CD8-positive, alpha-beta memory T cell (primary cell): ENCODE results near the gene NCOA1. TPM values are rescaled to one million over a fixed set of nuclear protein-coding genes. Genes with fewer than 3 reads are reported as not detected.
"Not testable (repeated sequence)": the region's sequence is repeated elsewhere in the genome, so short reads cannot be mapped to it uniquely, and the experiment has no call there.

Source experiments
- CTCF ChIA-PET: fragments of 350-600 bp; sonication (Branson Sonifier 250); formaldehyde crosslinking; loops from one replicate; lab custom pipeline; 2021; ENCODE audit warnings: antibody characterized with exemption; lab: Charles Lee
- POLR2A ChIA-PET: fragments of 350-600 bp; sonication (Branson Sonifier 250); formaldehyde crosslinking; loops from one replicate; lab custom pipeline; 2021; ENCODE audit warnings: antibody characterized with exemption; lab: Charles Lee
- DNase-seq, 5 donors: peaks; one replicate each; pipeline versions ENCODE4 v3.0.0 to v3.0.0-alpha.2; 2020 to 2022; ENCODE audit warnings: mixed read lengths in 1 of 5
- H3K27ac ChIP-seq: one replicate; pipeline ENCODE4 v1.7.0; 2013; ENCODE audit warnings: low read depth, mild to moderate bottlenecking, low read length, moderate library complexity
- H3K27me3 ChIP-seq: 2 replicates; pipeline ENCODE4 v1.7.0; 2013; ENCODE audit warnings: low read length, mild to moderate bottlenecking; ENCODE audit not compliant: insufficient read depth, poor library complexity, severe bottlenecking
- H3K36me3 ChIP-seq: 2 replicates; pipeline ENCODE4 v1.7.0; 2013; ENCODE audit warnings: mild to moderate bottlenecking, low read length, moderate library complexity; ENCODE audit not compliant: insufficient read depth
- H3K4me1 ChIP-seq: 2 replicates; pipeline ENCODE4 v1.7.0; 2013; ENCODE audit warnings: mild to moderate bottlenecking, low read length, moderate library complexity; ENCODE audit not compliant: insufficient read depth
- H3K4me3 ChIP-seq: 2 replicates; pipeline ENCODE4 v1.7.0; 2013; ENCODE audit warnings: mild to moderate bottlenecking, low read length
- H3K9me3 ChIP-seq: 2 replicates; pipeline ENCODE4 v1.7.0; 2013; ENCODE audit warnings: mild to moderate bottlenecking, low read length
- H3K27ac Mint-ChIP-seq, 8 donors: one replicate each; pipeline ENCODE4 v1.8.0; 2020 to 2021; ENCODE audit warnings: mixed read lengths in 8 of 8, mild to moderate bottlenecking in 6 of 8, inconsistent platforms in 3 of 8, moderate library complexity in 3 of 8
- H3K27me3 Mint-ChIP-seq, 2 donors: one replicate each; pipeline ENCODE4 v1.8.0; 2020 to 2021; ENCODE audit warnings: mixed read lengths in 2 of 2, mild to moderate bottlenecking in 1 of 2, moderate library complexity in 1 of 2
- H3K36me3 Mint-ChIP-seq, 3 donors: one replicate each; pipeline ENCODE4 v1.8.0; 2020 to 2021; ENCODE audit warnings: mixed read lengths in 3 of 3, inconsistent platforms in 1 of 3, mild to moderate bottlenecking in 1 of 3
- H3K4me1 Mint-ChIP-seq, 3 donors: one replicate each; pipeline ENCODE4 v1.8.0; 2020 to 2021; ENCODE audit warnings: mixed read lengths in 3 of 3, inconsistent platforms in 1 of 3, mild to moderate bottlenecking in 1 of 3
- H3K4me3 Mint-ChIP-seq, 7 donors: one replicate each; pipeline ENCODE4 v1.8.0; 2020 to 2021; ENCODE audit warnings: mixed read lengths in 7 of 7, mild to moderate bottlenecking in 6 of 7, moderate library complexity in 4 of 7, inconsistent platforms in 2 of 7
- H3K9me3 Mint-ChIP-seq, 5 donors: one replicate each; pipeline ENCODE4 v1.8.0; 2020 to 2022; ENCODE audit warnings: mixed read lengths in 5 of 5, mild to moderate bottlenecking in 3 of 5, moderate library complexity in 2 of 5, inconsistent platforms in 1 of 5
- polyA plus RNA-seq: library from polyadenylated mRNA; unstranded; fragments of 300-500 nt; fragmentation: Illumina TruSeq; gene quantifications from one replicate; pipeline ENCODE4 v1.2.3, GENCODE V29; 2021
- total RNA-seq, 2 experiments: library from RNA; stranded (reverse); gene quantifications; one replicate each; pipeline ENCODE4 v1.2.3, GENCODE V29; 2021

NCOA1 gene
- total and polyA plus RNA-seq, 3 experiments from 2014 or later, result 32.2 to 35.7 (median 32.7) TPM

DNA sequence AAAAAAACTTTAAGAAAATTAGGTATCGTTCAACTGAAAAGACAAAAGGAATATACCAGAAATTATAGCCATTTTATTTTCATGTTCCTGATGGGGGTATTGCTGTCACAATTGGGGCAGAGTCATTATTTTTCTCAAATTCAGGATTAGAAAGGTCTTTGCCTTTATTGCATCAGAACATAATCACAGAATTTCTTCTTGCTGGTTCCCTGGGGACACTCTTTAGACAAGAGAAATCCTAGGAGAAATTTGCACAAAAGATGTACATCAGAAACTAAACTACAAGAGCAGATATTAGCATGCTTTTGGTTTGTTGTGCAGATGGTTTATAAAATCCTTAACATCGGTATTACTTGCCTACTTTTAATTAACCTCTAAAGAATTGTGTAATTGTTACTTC lies 103.2 kb downstream of the NCOA1 start:
- Histone ChIP-seq H3K4me3 (no peak overlapping the region), H3K36me3 (no peaks in the 10 kb centered on the region), H3K4me1 (no peaks in the 10 kb centered on the region), H3K9me3 (no peaks in the 10 kb centered on the region), H3K27ac (no peak overlapping the region), H3K27me3 (no peaks in the 10 kb centered on the region)
- Mint-ChIP-seq H3K4me1 (peaks cover 10 to 45% (median 21%) of the 10 kb centered on the region in 3 donors), H3K27ac (no peak overlapping the region), H3K4me3 (no peak overlapping the region), H3K36me3 (peaks cover 0 to 12% (median 9%) of the 10 kb centered on the region in 3 donors), H3K27me3 (no peaks in the 10 kb centered on the region), H3K9me3 (no peaks in the 10 kb centered on the region)
- ChIA-PET POLR2A (no interaction called here), CTCF (no interaction called here)
- no peak for DNase-seq

DNA sequence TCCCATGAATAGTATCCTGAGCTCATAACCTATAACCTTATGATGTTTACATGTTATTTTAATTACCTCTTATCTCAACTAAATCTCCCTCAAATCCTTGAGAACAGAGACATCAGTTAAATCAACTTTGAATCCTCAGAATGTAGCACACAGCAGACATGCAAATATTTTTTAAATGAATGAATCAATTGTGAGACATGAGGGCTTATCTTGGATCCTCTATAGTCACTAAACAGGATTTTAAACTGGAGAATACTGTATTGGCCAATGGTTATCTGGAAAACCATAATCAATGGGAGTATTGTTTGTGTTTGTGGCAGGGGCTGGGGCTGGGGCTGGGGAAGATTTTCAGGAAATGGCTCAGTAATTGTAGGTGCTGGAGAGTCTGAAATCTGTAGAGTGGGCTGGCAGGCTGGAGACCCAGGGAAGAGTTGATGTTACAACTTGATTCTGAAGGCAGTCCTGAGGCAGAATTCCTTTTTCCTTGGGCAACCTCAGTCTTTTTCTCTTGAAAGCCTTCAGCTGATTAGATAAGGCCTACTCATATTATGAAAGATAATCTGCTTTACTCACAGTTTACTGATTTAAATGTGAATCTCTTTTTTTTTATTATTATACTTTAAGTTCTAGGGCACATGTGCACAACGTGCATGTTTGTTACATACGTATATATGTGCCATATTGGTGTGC lies 106.3 kb downstream of the NCOA1 start:
- DNase-seq, result no peak
- Mint-ChIP-seq H3K9me3 (no peaks in the 10 kb centered on the region), H3K36me3 (peaks cover 0 to 14% (median 2%) of the 10 kb centered on the region in 3 donors), H3K4me1 (peaks cover 10 to 37% (median 21%) of the 10 kb centered on the region in 3 donors), H3K27me3 (no peaks in the 10 kb centered on the region), H3K4me3 (no peak overlapping the region), H3K27ac (peak overlapping the region in 3 of 8 donors; percentile 28 to 57 (median 44))
- Histone ChIP-seq H3K27ac (no peak overlapping the region), H3K27me3 (no peaks in the 10 kb centered on the region), H3K36me3 (no peaks in the 10 kb centered on the region), H3K4me3 (no peak overlapping the region), H3K4me1 (no peaks in the 10 kb centered on the region), H3K9me3 (no peaks in the 10 kb centered on the region)
- ChIA-PET CTCF (no interaction called here), POLR2A (no interaction called here)

DNA sequence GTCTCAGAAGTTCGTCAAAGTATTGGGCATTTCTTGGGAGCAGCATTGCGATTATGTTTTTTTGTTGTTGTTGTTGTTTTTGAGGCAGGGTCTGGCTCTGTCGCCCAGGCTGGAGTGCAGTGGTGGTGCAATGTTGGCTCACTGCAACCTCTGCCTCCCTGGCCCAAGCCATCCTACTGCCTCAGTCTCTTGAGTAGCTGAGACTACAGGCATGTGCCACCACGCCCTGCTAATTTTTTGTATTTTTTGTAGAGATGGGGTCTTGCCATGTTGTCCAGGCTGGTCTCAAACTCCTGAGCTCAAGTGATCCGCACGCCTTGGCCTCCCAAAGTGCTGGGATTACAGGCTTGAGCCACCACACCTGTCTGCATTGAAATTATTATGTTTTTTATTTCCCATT lies 109.1 kb downstream of the NCOA1 start:
- H3K9me3 ChIP-seq, H3K4me3 ChIP-seq, H3K27ac Mint-ChIP-seq, H3K27ac ChIP-seq, H3K36me3 ChIP-seq, H3K4me1 ChIP-seq, CTCF ChIA-PET, POLR2A ChIA-PET, H3K27me3 ChIP-seq, DNase-seq, H3K9me3 Mint-ChIP-seq, H3K4me3 Mint-ChIP-seq, H3K27me3 Mint-ChIP-seq: not testable (repeated sequence)
- peaks cover 19 to 42% (median 41%) of the 10 kb centered on the region in 3 donors for H3K4me1 Mint-ChIP-seq
- peaks cover 0 to 13% (median 1%) of the 10 kb centered on the region in 3 donors for H3K36me3 Mint-ChIP-seq

DNA sequence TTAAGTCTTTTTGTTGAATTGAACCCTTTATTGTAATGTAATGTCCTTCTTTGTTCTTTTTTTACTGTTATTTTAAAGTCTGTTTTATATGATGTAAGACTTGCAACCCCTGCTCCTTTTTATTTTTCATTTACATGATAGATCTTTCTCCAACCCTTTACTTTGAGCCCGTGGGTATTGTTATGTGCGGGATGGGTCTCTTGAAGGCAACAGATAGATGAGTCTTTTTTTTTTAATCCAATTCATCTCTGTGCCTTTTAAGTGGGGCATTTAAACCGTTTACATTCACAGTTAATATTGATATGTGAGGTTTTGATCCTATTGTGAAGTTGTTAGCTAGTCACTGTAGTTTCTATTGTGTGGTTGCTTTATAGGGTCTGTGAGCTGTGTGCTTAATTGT lies 120.6 kb downstream of the NCOA1 start:
- no peak overlapping the region for H3K4me3 Mint-ChIP-seq
- POLR2A ChIA-PET, result no interaction called here
- Histone ChIP-seq H3K4me1 (peaks cover 7% of the 10 kb centered on the region), H3K36me3 (no peaks in the 10 kb centered on the region), H3K27me3 (no peaks in the 10 kb centered on the region), H3K9me3 (no peaks in the 10 kb centered on the region), H3K4me3 (no peak overlapping the region), H3K27ac (no peak overlapping the region)
- H3K9me3 Mint-ChIP-seq, result peaks cover 0 to 15% (median 8%) of the 10 kb centered on the region in 5 donors
- H3K27ac Mint-ChIP-seq, result no peak overlapping the region
- no peaks in the 10 kb centered on the region for H3K27me3 Mint-ChIP-seq
- H3K4me1 Mint-ChIP-seq, result peaks cover 33 to 50% (median 47%) of the 10 kb centered on the region in 3 donors
- DNase-seq, result no peak
- peaks cover 6 to 46% (median 26%) of the 10 kb centered on the region in 3 donors for H3K36me3 Mint-ChIP-seq
- CTCF ChIA-PET, result interaction anchor here (1.8 kb wide), 1 partner anchor 201 kb away, joined by 5 read pairs; no protein-coding TSS in a partner anchor

DNA sequence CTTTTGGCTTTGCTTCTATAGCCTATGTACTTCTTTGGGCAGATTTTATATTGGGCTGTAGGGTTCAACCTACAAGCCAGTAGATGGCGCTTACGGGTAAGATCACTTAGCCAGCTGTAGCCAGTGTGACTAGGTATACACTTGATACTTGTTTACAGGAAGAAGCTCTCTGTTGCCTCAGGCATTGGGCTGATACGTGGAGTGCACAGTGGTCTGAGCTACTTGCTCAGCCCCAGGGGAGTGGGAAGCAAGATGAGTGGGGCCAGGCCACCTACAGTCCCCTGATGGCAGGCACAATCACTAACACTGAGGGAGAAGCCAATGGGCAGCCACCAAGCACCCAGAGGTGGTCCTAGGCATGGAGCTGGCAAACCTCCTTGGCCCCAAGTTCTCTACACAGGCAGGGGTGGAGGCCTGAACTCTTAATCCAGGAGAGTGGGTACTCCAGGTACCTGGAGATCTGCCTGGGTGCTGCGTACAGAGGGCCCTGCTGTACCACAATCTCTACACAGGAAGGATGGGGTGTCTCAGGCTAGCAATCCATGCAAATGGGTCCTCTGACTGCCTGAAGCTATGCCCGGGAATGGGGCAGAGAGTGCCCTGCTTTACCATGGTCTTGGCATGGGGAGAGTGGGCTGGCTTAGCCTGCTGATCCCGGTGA lies 122.2 kb downstream of the NCOA1 start:
- peaks cover 0 to 15% (median 8%) of the 10 kb centered on the region in 5 donors for H3K9me3 Mint-ChIP-seq
- Histone ChIP-seq H3K27ac (no peak overlapping the region), H3K4me1 (peaks cover 7% of the 10 kb centered on the region), H3K4me3 (no peak overlapping the region), H3K9me3 (no peaks in the 10 kb centered on the region), H3K36me3 (no peaks in the 10 kb centered on the region), H3K27me3 (no peaks in the 10 kb centered on the region)
- H3K27ac Mint-ChIP-seq, result peak overlapping the region in 7 of 8 donors; percentile 1 to 94 (median 75)
- DNase-seq, result peak in 4 of 5 donors; percentile 0 to 52 (median 8)
- H3K36me3 Mint-ChIP-seq, result peaks cover 6 to 32% (median 18%) of the 10 kb centered on the region in 3 donors
- H3K4me3 Mint-ChIP-seq, result peak overlapping the region in 4 of 7 donors; percentile 6 to 55 (median 35)
- H3K27me3 Mint-ChIP-seq, result no peaks in the 10 kb centered on the region
- peaks cover 31 to 49% (median 46%) of the 10 kb centered on the region in 3 donors for H3K4me1 Mint-ChIP-seq
- ChIA-PET POLR2A (interaction anchor here (1.4 kb wide), 1 partner anchor 179 kb away, joined by 6 read pairs; the partner anchor contains the start of genes CENPO and PTRHD1), CTCF (interaction anchor here (1.8 to 2.1 kb wide), 3 partner anchors 203 to 214 kb away, joined by 5 to 12 read pairs (median 5); no protein-coding TSS in a partner anchor)

DNA sequence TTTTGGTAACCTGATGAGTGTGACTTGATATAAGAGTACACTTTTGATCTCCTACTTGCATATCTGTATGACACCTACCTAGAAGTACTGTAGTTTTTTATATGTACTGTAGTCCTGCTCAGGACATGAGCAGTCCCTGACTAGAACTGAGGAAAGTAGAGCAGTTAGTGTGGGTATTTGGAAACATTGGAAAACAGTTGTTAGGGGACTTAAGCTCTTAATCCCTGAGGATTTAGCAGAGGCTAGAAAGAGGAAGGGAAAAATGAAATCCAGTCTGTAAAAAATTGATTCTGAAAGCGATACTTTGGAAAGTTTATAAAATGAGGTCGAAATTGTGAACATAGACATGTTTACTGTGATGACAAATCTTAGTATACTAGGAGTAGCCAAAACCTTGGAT lies 125.6 kb downstream of the NCOA1 start:
- H3K9me3 ChIP-seq, result no peaks in the 10 kb centered on the region
- H3K27me3 Mint-ChIP-seq, result no peaks in the 10 kb centered on the region
- H3K9me3 Mint-ChIP-seq, result peaks cover 0 to 11% (median 7%) of the 10 kb centered on the region in 5 donors
- POLR2A ChIA-PET, result no interaction called here
- peaks cover 21 to 51% (median 49%) of the 10 kb centered on the region in 3 donors for H3K4me1 Mint-ChIP-seq
- no peak for DNase-seq
- no peak overlapping the region for H3K4me3 Mint-ChIP-seq
- H3K27ac Mint-ChIP-seq, result no peak overlapping the region
- CTCF ChIA-PET, result no interaction called here
- H3K36me3 ChIP-seq, result no peaks in the 10 kb centered on the region
- no peak overlapping the region for H3K4me3 ChIP-seq
- no peaks in the 10 kb centered on the region for H3K27me3 ChIP-seq
- H3K4me1 ChIP-seq, result peaks cover 7% of the 10 kb centered on the region
- H3K36me3 Mint-ChIP-seq, result peaks cover 4 to 17% (median 6%) of the 10 kb centered on the region in 3 donors
- H3K27ac ChIP-seq, result no peak overlapping the region

DNA sequence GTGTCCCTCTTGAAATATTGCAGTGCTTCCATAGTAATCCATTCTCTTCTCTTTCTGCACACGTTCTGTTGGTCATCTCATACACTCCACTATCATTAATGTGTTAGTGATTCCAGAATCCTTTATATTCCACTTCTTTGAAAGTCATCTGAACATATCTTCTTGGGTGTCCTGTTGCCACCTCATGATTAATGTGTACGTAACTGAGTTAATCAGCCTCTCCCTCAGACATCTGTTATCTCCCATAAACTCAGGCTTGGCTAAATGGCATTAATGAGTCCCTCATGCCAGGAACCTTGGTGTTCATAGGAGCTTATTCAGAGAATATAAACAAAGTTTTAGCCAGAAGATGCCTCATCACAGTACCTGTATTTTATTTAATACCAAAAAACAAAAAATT lies 126.4 kb downstream of the NCOA1 start:
- peaks cover 0 to 3% (median 0%) of the 10 kb centered on the region in 5 donors for H3K9me3 Mint-ChIP-seq
- H3K4me1 Mint-ChIP-seq, result peaks cover 24 to 53% (median 52%) of the 10 kb centered on the region in 3 donors
- CTCF ChIA-PET, result no interaction called here

DNA sequence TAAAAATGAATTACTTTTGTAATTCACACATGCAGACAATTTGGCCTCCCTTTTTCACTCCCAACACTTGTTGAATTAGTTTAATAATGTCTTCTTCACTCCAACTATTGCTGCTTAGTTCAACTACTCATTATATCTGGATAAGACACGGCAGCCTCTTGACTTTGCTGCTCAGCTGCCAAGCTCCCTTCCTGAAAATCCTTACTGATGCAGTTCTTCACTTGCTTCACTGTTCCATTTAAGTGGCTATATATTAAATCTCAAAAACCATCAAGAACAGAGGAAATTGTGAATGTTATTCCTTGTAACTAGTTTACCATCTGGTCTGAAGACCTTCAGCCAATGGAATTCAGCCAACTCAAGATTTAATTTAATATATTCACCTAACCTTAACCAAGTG lies 127.1 kb downstream of the NCOA1 start:
- POLR2A ChIA-PET, result no interaction called here
- Mint-ChIP-seq H3K36me3 (peaks cover 2 to 5% (median 2%) of the 10 kb centered on the region in 3 donors), H3K4me3 (no peak overlapping the region)

More for the DNA sequence above, 126.4 kb downstream of the NCOA1 start:
- Histone ChIP-seq H3K4me1 (peaks cover 7% of the 10 kb centered on the region), H3K36me3 (no peaks in the 10 kb centered on the region), H3K9me3 (no peaks in the 10 kb centered on the region), H3K27ac (no peak overlapping the region), H3K4me3 (no peak overlapping the region), H3K27me3 (no peaks in the 10 kb centered on the region)
- Mint-ChIP-seq H3K4me3 (no peak overlapping the region), H3K27me3 (no peaks in the 10 kb centered on the region), H3K36me3 (peaks cover 1 to 9% (median 4%) of the 10 kb centered on the region in 3 donors), H3K27ac (no peak overlapping the region)
- DNase-seq, result no peak
- POLR2A ChIA-PET, result no interaction called here

More for the DNA sequence above, 127.1 kb downstream of the NCOA1 start:
- Histone ChIP-seq H3K9me3 (no peaks in the 10 kb centered on the region), H3K36me3 (no peaks in the 10 kb centered on the region), H3K4me1 (peaks cover 7% of the 10 kb centered on the region), H3K27ac (no peak overlapping the region), H3K27me3 (no peaks in the 10 kb centered on the region), H3K4me3 (no peak overlapping the region)
- H3K27ac Mint-ChIP-seq, result peak overlapping the region in 1 of 8 donors; percentile 4
- DNase-seq, result no peak
- peaks cover 24 to 53% (median 52%) of the 10 kb centered on the region in 3 donors for H3K4me1 Mint-ChIP-seq
- H3K27me3 Mint-ChIP-seq, result no peaks in the 10 kb centered on the region
- CTCF ChIA-PET, result no interaction called here
- H3K9me3 Mint-ChIP-seq, result no peaks in the 10 kb centered on the region
